Stimulated activated CD4-positive, alpha-beta T cell treated with anti-CD3 and anti-CD28 coated beads, TNF-alpha, amount 100 ng/mL, for 4 hours (primary cell): ENCODE measurements around the gene ARHGEF12.
A peak's percentile ranks its signal among the peaks of the same experiment; 100 is the strongest.

Source experiments
- DNase-seq, 3 experiments: peaks; one replicate each; pipeline ENCODE4 v3.0.0-alpha.2; 2020; ENCODE audit warnings: low read depth in 3 of 3

ARHGEF12 gene

GRCh38 chr11:120424185-120424969, 88.2 kb downstream of the ARHGEF12 start:
- DNase-seq, result no peak

- DNase-seq, result no peak
These were observed 88.7 kb downstream of the ARHGEF12 start for GRCh38 chr11:120424970-120425332.

- DNase-seq, result no peak
These were observed 89.3 kb downstream of the ARHGEF12 start for GRCh38 chr11:120425527-120425926.

- no peak for DNase-seq
These were observed 93.9 kb downstream of the ARHGEF12 start for GRCh38 chr11:120430146-120430545.

GRCh38 chr11:120431633-120432032, 95.4 kb downstream of the ARHGEF12 start:
- DNase-seq, result no peak

- peak in 1 of 3 experiments; percentile 0 for DNase-seq
These were observed 96.1 kb downstream of the ARHGEF12 start for GRCh38 chr11:120432056-120433018.

GRCh38 chr11:120441592-120441991, 105.4 kb downstream of the ARHGEF12 start:
- DNase-seq, result no peak

GRCh38 chr11:120442031-120442430, 105.8 kb downstream of the ARHGEF12 start:
- no peak for DNase-seq

GRCh38 chr11:120446802-120447201, 110.6 kb downstream of the ARHGEF12 start:
- no peak for DNase-seq

GRCh38 chr11:120448240-120448639, 112.0 kb downstream of the ARHGEF12 start:
- no peak for DNase-seq

- DNase-seq, result no peak
These were observed 119.3 kb downstream of the ARHGEF12 start for GRCh38 chr11:120455487-120455886.

- no peak for DNase-seq
These were observed 121.8 kb downstream of the ARHGEF12 start for GRCh38 chr11:120457996-120458395.

GRCh38 chr11:120462825-120463224, 126.6 kb downstream of the ARHGEF12 start:
- no peak for DNase-seq

GRCh38 chr11:120465921-120466534, 129.8 kb downstream of the ARHGEF12 start:
- DNase-seq, result no peak

- DNase-seq, result no peak
These were observed 131.4 kb downstream of the ARHGEF12 start for GRCh38 chr11:120467627-120468026.

- DNase-seq, result no peak
These were observed 134.9 kb downstream of the ARHGEF12 start for GRCh38 chr11:120471131-120471530.

- DNase-seq, result no peak
These were observed 135.8 kb downstream of the ARHGEF12 start for GRCh38 chr11:120471994-120472393.

GRCh38 chr11:120473503-120473902, 137.3 kb downstream of the ARHGEF12 start:
- no peak for DNase-seq

GRCh38 chr11:120482149-120482548, 145.9 kb downstream of the ARHGEF12 start:
- DNase-seq, result no peak

GRCh38 chr11:120484722-120485121, 148.5 kb downstream of the ARHGEF12 start:
- DNase-seq, result no peak

- DNase-seq, result no peak
These were observed 149.9 kb downstream of the ARHGEF12 start for GRCh38 chr11:120486138-120486537.

- DNase-seq, result no peak
These were observed 153.6 kb downstream of the ARHGEF12 start for GRCh38 chr11:120489799-120490198.
